PC-3 (cell line): ENCODE data around the gene SORBS2. TPM values are rescaled to one million over a fixed set of nuclear protein-coding genes. Genes with fewer than 3 reads are reported as not detected.

Experiments
- ATAC-seq: fragments of 200-7000 bp; cut with Tn5 transposase; 2 replicates; pipeline ENCODE4 v1.9.1; 2020; ENCODE audit warnings: mild to moderate bottlenecking, moderate library complexity
- BruUV-seq: library from RNA; stranded (reverse); fragments of 400-500 nt; replicated peaks from 2 replicates; lab custom pipeline; 2021; lab: Mats Ljungman, UMichigan
- CTCF ChIA-PET: fragments of 300-600 bp; sonication (Branson Sonifier 250); formaldehyde crosslinking; loops from one replicate; lab custom pipeline; 2022; ENCODE audit warnings: antibody characterized with exemption; lab: Charles Lee
- POLR2A ChIA-PET: fragments of 300-600 bp; sonication (Branson Sonifier 250); formaldehyde crosslinking; loops from one replicate; lab custom pipeline; 2022; ENCODE audit warnings: antibody characterized with exemption; ENCODE audit not compliant: unreplicated experiment; lab: Charles Lee
- DNase-seq: peaks from one replicate; pipeline ENCODE4 v3.0.0-alpha.2; 2015
- H2AFZ ChIP-seq: fragments of 300-600 bp; sonication (generic); 2 replicates; pipeline ENCODE4 v1.6.0; 2016; ENCODE audit warnings: antibody characterized with exemption, low read length
- H3F3A ChIP-seq: fragments of 300-600 bp; sonication (generic); one replicate; pipeline ENCODE4 v1.6.0; 2017; ENCODE audit warnings: antibody characterized with exemption, low read length, control low read depth, mild to moderate bottlenecking; ENCODE audit not compliant: unreplicated experiment
- H3K27ac ChIP-seq: fragments of 300-600 bp; sonication (generic); 2 replicates; pipeline ENCODE4 v1.5.1; 2016; ENCODE audit warnings: mild to moderate bottlenecking, low read length
- H3K27me3 ChIP-seq: fragments of 300-600 bp; sonication (generic); 2 replicates; pipeline ENCODE4 v1.6.1; 2016; ENCODE audit warnings: low read length, mixed read lengths
- H3K36me3 ChIP-seq: fragments of 300-600 bp; sonication (generic); 2 replicates; pipeline ENCODE4 v1.6.1; 2016; ENCODE audit warnings: low read depth, mixed run types, low read length, mixed read lengths
- H3K4me1 ChIP-seq: fragments of 300-600 bp; sonication (generic); 2 replicates; pipeline ENCODE4 v1.5.1; 2016; ENCODE audit warnings: low read length; ENCODE audit not compliant: insufficient read depth
- H3K4me2 ChIP-seq: fragments of 300-600 bp; sonication (generic); 2 replicates; pipeline ENCODE4 v1.6.0; 2016; ENCODE audit warnings: low read length
- H3K4me3 ChIP-seq: fragments of 300-600 bp; sonication (generic); 2 replicates; pipeline ENCODE4 v1.5.1; 2016; ENCODE audit warnings: mild to moderate bottlenecking, low read length, mixed read lengths
- H3K79me2 ChIP-seq: fragments of 300-600 bp; sonication (generic); 2 replicates; pipeline ENCODE4 v1.6.1; 2017; ENCODE audit warnings: low read length, mixed read lengths
- H3K9ac ChIP-seq: fragments of 300-600 bp; sonication (generic); 2 replicates; pipeline ENCODE4 v1.6.0; 2016; ENCODE audit warnings: mild to moderate bottlenecking, low read length
- H3K9me2 ChIP-seq: fragments of 300-600 bp; sonication (generic); replicated peaks from 2 replicates; pipeline ENCODE4 v1.6.1; 2016; ENCODE audit warnings: mixed run types, low read length, mixed read lengths
- H3K9me3 ChIP-seq: fragments of 300-600 bp; sonication (generic); 2 replicates; pipeline ENCODE4 v1.6.1; 2016; ENCODE audit warnings: low read length, mixed read lengths
- H4K20me1 ChIP-seq: fragments of 300-600 bp; sonication (generic); 2 replicates; pipeline ENCODE4 v1.6.1; 2016; ENCODE audit warnings: low read length, mixed read lengths
- CTCF ChIP-seq: fragments of 300-600 bp; sonication (generic); conservative IDR thresholded peaks from 2 replicates; pipeline ENCODE4 v1.5.1; 2017; ENCODE audit warnings: antibody characterized with exemption, low read depth, mild to moderate bottlenecking, low read length
- EZH2 ChIP-seq: fragments of 300-600 bp; sonication (generic); IDR thresholded peaks from one replicate; pipeline ENCODE4 v1.6.1; 2017; ENCODE audit warnings: antibody characterized with exemption, mild to moderate bottlenecking, low read length; ENCODE audit not compliant: unreplicated experiment
- EZH2phosphoT487 ChIP-seq: fragments of 300-600 bp; sonication (generic); IDR thresholded peaks from 2 replicates; pipeline ENCODE4 v1.6.1; 2018; ENCODE audit warnings: mild to moderate bottlenecking, antibody characterized with exemption, low read length, borderline replicate concordance
- intact Hi-C: fragments of 100-400 bp; cut with micrococcal nuclease; formaldehyde crosslinking; loops from 2 replicates; pipeline ENCODE4 v1.9.0; 2023
- total RNA-seq: library from RNA; depleted of rRNA; stranded (reverse); fragments of >200 nt; gene quantifications from 2 replicates; pipeline ENCODE4 v1.2.3, GENCODE V29; 2014

Gene SORBS2
- total RNA-seq, 1 experiment from 2014 or later: 3.6 TPM

- H3K4me2 ChIP-seq: peak overlapping the region; percentile 92
- no peak overlapping the region for H2AFZ ChIP-seq
- no peaks in the 10 kb centered on the region for H4K20me1 ChIP-seq
- no peak for TF ChIP-seq EZH2phosphoT487
- no peak for TF ChIP-seq CTCF
- no peak for TF ChIP-seq EZH2
- ChIA-PET POLR2A (no interaction called here), CTCF (interaction anchor here (0.5 kb wide), 1 partner anchor 62 kb away, joined by 3 read pairs; no protein-coding TSS in a partner anchor)
- no TSS peak for BruUV-seq
- H3K4me3 ChIP-seq: peak overlapping the region; percentile 67
- H3K4me1 ChIP-seq: no peaks in the 10 kb centered on the region
- no peaks in the 10 kb centered on the region for H3K36me3 ChIP-seq
- H3K9me3 ChIP-seq: no peaks in the 10 kb centered on the region
- H3K79me2 ChIP-seq: no peaks in the 10 kb centered on the region
- no peaks in the 10 kb centered on the region for H3F3A ChIP-seq
- ATAC-seq (peak; percentile 50), DNase-seq (no peak)
- no peak overlapping the region for H3K9ac ChIP-seq
- no peaks in the 10 kb centered on the region for H3K9me2 ChIP-seq
- peaks cover 57% of the 10 kb centered on the region for H3K27me3 ChIP-seq
- intact Hi-C loops: no loop called here
- H3K27ac ChIP-seq: no peak overlapping the region
These were observed 276.2 kb downstream of the SORBS2 start for GRCh38 chr4:185535612-185536410.
